ENCODE data around the gene BANF2. TPM values are rescaled to one million over a fixed set of nuclear protein-coding genes. Genes with fewer than 3 reads are reported as not detected.

Gene BANF2
- total RNA-seq, 4 donors from 2014 or later = not detected

GRCh38 chr20:17671565-17671964 lies 28.2 kb upstream of the BANF2 start:
- peaks cover 0 to 11% (median 0%) of the 10 kb centered on the region in 3 donors for H3K36me3 ChIP-seq
- H3K4me3 ChIP-seq = no peak overlapping the region
- DNase-seq = no peak
- no peak for TF ChIP-seq CTCF (IDR thresholded peaks at IDR 0.05)
- no peak for TF ChIP-seq POLR2A (IDR thresholded peaks at IDR 0.05)
- H3K27ac ChIP-seq = no peak overlapping the region
- H3K4me1 ChIP-seq = peaks cover 0 to 13% (median 0%) of the 10 kb centered on the region in 4 donors
- no peaks in the 10 kb centered on the region for H3K27me3 ChIP-seq
- no peaks in the 10 kb centered on the region for H3K9me3 ChIP-seq

- TF ChIP-seq CTCF (IDR thresholded peaks at IDR 0.05) (no peak), POLR2A (IDR thresholded peaks at IDR 0.05) (no peak)
- Histone ChIP-seq H3K27ac (no peak overlapping the region), H3K9me3 (no peaks in the 10 kb centered on the region), H3K36me3 (peaks cover 0 to 24% (median 0%) of the 10 kb centered on the region in 3 donors), H3K27me3 (no peaks in the 10 kb centered on the region), H3K4me3 (no peak overlapping the region), H3K4me1 (peaks cover 0 to 13% (median 0%) of the 10 kb centered on the region in 4 donors)
- DNase-seq = no peak
Observed at GRCh38 chr20:17673084-17673483, 26.7 kb upstream of the BANF2 start.

DNA sequence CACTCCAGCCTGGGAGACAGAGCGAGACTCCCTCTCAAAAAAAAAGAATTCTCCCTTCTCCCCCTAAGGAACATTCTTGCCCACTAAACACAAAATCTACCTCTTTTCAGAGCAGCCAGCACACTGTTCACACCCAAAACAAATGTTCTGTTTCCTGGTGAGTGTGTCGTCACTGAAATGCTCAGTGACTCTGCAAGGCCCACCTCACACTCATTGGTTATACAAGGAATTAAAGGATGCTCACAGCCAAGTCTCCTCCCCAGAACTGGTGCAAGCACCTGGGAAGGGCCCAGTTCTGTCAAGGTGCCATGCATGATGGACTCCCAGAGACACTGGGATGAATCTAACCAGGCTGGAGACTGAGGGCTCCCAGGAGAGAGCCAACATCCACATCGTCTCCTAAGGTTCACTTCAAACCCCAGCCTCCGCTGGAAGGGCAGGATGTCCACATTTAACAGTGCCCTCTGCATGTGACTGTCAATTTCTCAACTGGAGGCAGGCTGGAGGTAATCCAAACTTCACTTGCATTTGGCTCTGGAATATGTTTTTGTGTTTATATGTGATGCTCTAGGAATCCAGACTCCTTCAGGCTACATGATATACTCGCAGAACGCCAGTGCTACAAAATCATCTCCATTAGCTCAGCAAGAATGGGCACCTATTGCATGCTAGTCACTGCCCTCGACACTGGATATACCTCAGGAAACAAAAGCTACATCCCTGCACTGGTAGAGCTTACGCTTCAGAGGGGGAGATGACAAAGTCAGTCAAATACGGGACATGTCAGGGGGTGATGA lies 24.8 kb upstream of the BANF2 start:
- no peaks in the 10 kb centered on the region for H3K27me3 ChIP-seq
- H3K4me3 ChIP-seq = no peak overlapping the region
- no peak for TF ChIP-seq POLR2A (IDR thresholded peaks at IDR 0.05)
- no peak for TF ChIP-seq CTCF (IDR thresholded peaks at IDR 0.05)
- H3K4me1 ChIP-seq = peaks cover 0 to 22% (median 0%) of the 10 kb centered on the region in 4 donors
- peaks cover 0 to 28% (median 0%) of the 10 kb centered on the region in 3 donors for H3K36me3 ChIP-seq
- no peaks in the 10 kb centered on the region for H3K9me3 ChIP-seq
- no peak overlapping the region for H3K27ac ChIP-seq
- DNase-seq = no peak

- H3K36me3 ChIP-seq = peaks cover 0 to 28% (median 0%) of the 10 kb centered on the region in 3 donors
- DNase-seq = no peak
- peaks cover 0 to 26% (median 2%) of the 10 kb centered on the region in 4 donors for H3K4me1 ChIP-seq
- H3K4me3 ChIP-seq = no peak overlapping the region
- no peaks in the 10 kb centered on the region for H3K27me3 ChIP-seq
- TF ChIP-seq POLR2A (IDR thresholded peaks at IDR 0.05) (no peak), CTCF (IDR thresholded peaks at IDR 0.05) (no peak)
- H3K27ac ChIP-seq = no peak overlapping the region
- no peaks in the 10 kb centered on the region for H3K9me3 ChIP-seq
Observed at GRCh38 chr20:17675519-17676377, 24.0 kb upstream of the BANF2 start.

DNA sequence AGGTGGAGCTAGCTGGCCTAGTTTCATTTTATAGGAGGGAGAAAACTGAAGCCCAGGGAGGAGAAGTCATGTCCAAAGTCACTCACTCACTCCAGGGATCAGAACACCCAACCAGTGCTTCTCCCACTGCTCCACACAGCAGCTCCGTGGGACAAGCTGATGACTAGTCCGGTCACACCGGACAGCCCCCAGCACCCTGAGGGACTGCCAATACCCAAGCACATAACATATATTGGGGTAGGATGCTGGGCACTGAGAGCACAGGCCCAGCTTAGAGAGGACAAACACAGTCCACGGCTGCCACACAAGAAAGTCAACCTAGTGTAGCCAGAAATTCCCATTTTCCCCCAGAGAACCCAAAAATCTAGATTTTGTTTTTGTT lies 23.4 kb upstream of the BANF2 start:
- DNase-seq = no peak
- H3K27ac ChIP-seq = no peak overlapping the region
- H3K4me3 ChIP-seq = no peak overlapping the region
- peaks cover 0 to 28% (median 0%) of the 10 kb centered on the region in 3 donors for H3K36me3 ChIP-seq
- H3K4me1 ChIP-seq = peaks cover 0 to 26% (median 2%) of the 10 kb centered on the region in 4 donors
- no peaks in the 10 kb centered on the region for H3K9me3 ChIP-seq
- no peaks in the 10 kb centered on the region for H3K27me3 ChIP-seq
- TF ChIP-seq CTCF (IDR thresholded peaks at IDR 0.05) = no peak
- no peak for TF ChIP-seq POLR2A (IDR thresholded peaks at IDR 0.05)
